OCI-LY3 (cell line): Measurements from ENCODE around the gene NEURL1B.

ENCODE experiments used
- H2AFZ ChIP-seq: fragments of 200-600, 300-600 bp; shearing (Covaris generic); 2 replicates; pipeline ENCODE4 v1.6.0; 2014; ENCODE audit warnings: antibody characterized with exemption, low read depth, low read length
- H3K27ac ChIP-seq: fragments of 200-600, 300-600 bp; sonication (generic); 2 replicates; pipeline ENCODE4 v1.5.1; 2014; ENCODE audit warnings: mild to moderate bottlenecking, low read length, moderate library complexity, mixed read lengths
- H3K27me3 ChIP-seq: fragments of 200-600, 300-600 bp; sonication (generic); 2 replicates; pipeline ENCODE4 v1.6.1; 2014; ENCODE audit warnings: low read depth, low read length, mixed read lengths
- H3K36me3 ChIP-seq: fragments of 200-600, 300-600 bp; sonication (generic); replicated peaks from 2 replicates; pipeline ENCODE3; 2014; ENCODE audit warnings: low read depth, low read length, mixed read lengths
- H3K4me1 ChIP-seq: fragments of 300-600, 200-600 bp; sonication (generic); 2 replicates; pipeline ENCODE4 v1.6.1; 2014; ENCODE audit warnings: low read length, mixed read lengths
- H3K4me2 ChIP-seq: fragments of 200-600, 300-600 bp; sonication (generic); 2 replicates; pipeline ENCODE4 v1.6.1; 2014; ENCODE audit warnings: low read length, mixed read lengths
- H3K4me3 ChIP-seq: fragments of 300-600, 200-600 bp; sonication (generic); 2 replicates; pipeline ENCODE4 v1.5.1; 2014; ENCODE audit warnings: antibody characterized with exemption, mild to moderate bottlenecking, low read length, moderate library complexity
- H3K79me2 ChIP-seq: fragments of 300-600, 200-600 bp; shearing (Covaris generic); 2 replicates; pipeline ENCODE4 v1.6.1; 2014; ENCODE audit warnings: mild to moderate bottlenecking, low read length, mixed read lengths
- H3K9ac ChIP-seq: fragments of 300-600, 200-600 bp; shearing (Covaris generic); 2 replicates; pipeline ENCODE4 v1.6.0; 2014; ENCODE audit warnings: mild to moderate bottlenecking, low read length, moderate library complexity
- H3K9me3 ChIP-seq: fragments of 200-600, 300-600 bp; shearing (Covaris generic); 2 replicates; pipeline ENCODE4 v1.6.1; 2014; ENCODE audit warnings: low read length, mixed read lengths; ENCODE audit not compliant: insufficient read depth
- H4K20me1 ChIP-seq: fragments of 200-600, 300-600 bp; sonication (generic); 2 replicates; pipeline ENCODE4 v1.6.1; 2016; ENCODE audit warnings: low read length, mixed read lengths; ENCODE audit not compliant: insufficient read depth
- CTCF ChIP-seq: fragments of 200-600, 300-600 bp; sonication (generic); IDR thresholded peaks from 2 replicates; pipeline ENCODE4 v1.5.1; 2014; ENCODE audit warnings: antibody characterized with exemption, low read length, low read depth
- EZH2phosphoT487 ChIP-seq: fragments of 200-600 bp; shearing (Covaris generic); IDR thresholded peaks from 2 replicates; pipeline ENCODE4 v1.6.1; 2018; ENCODE audit warnings: antibody characterized with exemption, mixed run types, low read depth

Gene NEURL1B

GRCh38 chr5:172623313-172623980, 17.6 kb upstream of the NEURL1B start:
- Histone ChIP-seq H4K20me1 (no peaks in the 10 kb centered on the region), H3K79me2 (no peaks in the 10 kb centered on the region), H3K4me2 (no peak overlapping the region), H3K27me3 (peaks cover 13% of the 10 kb centered on the region; the same call in 1 of the 2 replicates), H3K4me3 (no peak overlapping the region), H3K9ac (no peak overlapping the region), H3K36me3 (no peaks in the 10 kb centered on the region), H3K27ac (no peak overlapping the region), H3K4me1 (no peaks in the 10 kb centered on the region), H3K9me3 (no peaks in the 10 kb centered on the region), H2AFZ (no peak overlapping the region)
- TF ChIP-seq CTCF (no peak), EZH2phosphoT487 (no peak)

GRCh38 chr5:172624083-172624995, 16.7 kb upstream of the NEURL1B start:
- H3K9ac ChIP-seq: no peak overlapping the region
- no peaks in the 10 kb centered on the region for H3K79me2 ChIP-seq
- H4K20me1 ChIP-seq: no peaks in the 10 kb centered on the region
- no peak overlapping the region for H3K27ac ChIP-seq
- no peaks in the 10 kb centered on the region for H3K9me3 ChIP-seq
- TF ChIP-seq EZH2phosphoT487 (no peak), CTCF (no peak)
- 0 out of 2 replicates have a peak, but pooled peaks cover 5% of the 10 kb centered on the region for H3K27me3 ChIP-seq
- no peak overlapping the region for H2AFZ ChIP-seq
- H3K4me2 ChIP-seq: no peak overlapping the region
- no peaks in the 10 kb centered on the region for H3K4me1 ChIP-seq
- no peak overlapping the region for H3K4me3 ChIP-seq
- no peaks in the 10 kb centered on the region for H3K36me3 ChIP-seq

- H3K4me2 ChIP-seq: no peak overlapping the region
- H3K9ac ChIP-seq: no peak overlapping the region
- H3K27me3 ChIP-seq: peaks cover 8% of the 10 kb centered on the region
- no peaks in the 10 kb centered on the region for H3K4me1 ChIP-seq
- no peak for TF ChIP-seq CTCF
- no peak for TF ChIP-seq EZH2phosphoT487
- no peaks in the 10 kb centered on the region for H3K36me3 ChIP-seq
- H3K9me3 ChIP-seq: no peaks in the 10 kb centered on the region
- H2AFZ ChIP-seq: no peak overlapping the region
- no peaks in the 10 kb centered on the region for H3K79me2 ChIP-seq
- H3K4me3 ChIP-seq: no peak overlapping the region
- H4K20me1 ChIP-seq: no peaks in the 10 kb centered on the region
- H3K27ac ChIP-seq: no peak overlapping the region
Observed at GRCh38 chr5:172624996-172625964, 15.8 kb upstream of the NEURL1B start.
